CD4-positive, alpha-beta T cell (primary cell): ENCODE data around the gene ASCL4. TPM values are rescaled to one million over a fixed set of nuclear protein-coding genes. Genes with fewer than 3 reads are reported as not detected.
"Not testable (repeated sequence)": the region's sequence is repeated elsewhere in the genome, so short reads cannot be mapped to it uniquely, and the experiment has no call there.

Experiments
- ATAC-seq: fragments of 200-7000 bp; cut with Tn5 transposase; one replicate; pipeline ENCODE4 v1.10.0; 2022; ENCODE audit warnings: mild to moderate bottlenecking; ENCODE audit not compliant: poor library complexity
- CTCF ChIA-PET: fragments of 350-600 bp; sonication (Branson Sonifier 250); formaldehyde crosslinking; loops from one replicate; lab custom pipeline; 2021; ENCODE audit warnings: antibody characterized with exemption, inconsistent platforms; lab: Charles Lee
- POLR2A ChIA-PET: fragments of 350-600 bp; sonication (Branson Sonifier 250); formaldehyde crosslinking; loops from one replicate; lab custom pipeline; 2021; ENCODE audit warnings: antibody characterized with exemption, inconsistent platforms; lab: Charles Lee
- DNase-seq, 14 experiments: peaks; one replicate each; pipeline ENCODE4 v3.0.0-alpha.2; 2013 to 2020; ENCODE audit warnings: mixed read lengths in 2 of 14
- H3K27ac ChIP-seq, 2 donors: one replicate each; pipeline versions ENCODE4 v1.5.1 to v1.7.0; 2013; ENCODE audit warnings: low read length in 2 of 2, low read depth in 1 of 2, mild to moderate bottlenecking in 1 of 2
- H3K27me3 ChIP-seq, 2 experiments: 1 replicate in 1 of 2; 2 replicates in 1 of 2; pipeline versions ENCODE4 v1.6.1 to v1.7.0; 2013; ENCODE audit warnings: low read length in 2 of 2, control low read depth in 1 of 2, mild to moderate bottlenecking in 1 of 2, moderate library complexity in 1 of 2; ENCODE audit not compliant: insufficient read depth in 2 of 2, control insufficient read depth in 1 of 2
- H3K36me3 ChIP-seq: one replicate; pipeline ENCODE4 v1.6.1; 2013; ENCODE audit warnings: low read length, control low read depth; ENCODE audit not compliant: insufficient read depth
- H3K4me1 ChIP-seq: one replicate; pipeline ENCODE4 v1.6.1; 2013; ENCODE audit warnings: low read length, control low read depth; ENCODE audit not compliant: insufficient read depth
- H3K4me3 ChIP-seq: one replicate; pipeline ENCODE4 v1.5.1; 2013; ENCODE audit warnings: mild to moderate bottlenecking, low read length, moderate library complexity
- H3K9me3 ChIP-seq, 2 experiments: 1 replicate in 1 of 2; 2 replicates in 1 of 2; pipeline versions ENCODE4 v1.6.1 to v1.7.0; 2013; ENCODE audit warnings: low read length in 2 of 2, mild to moderate bottlenecking in 2 of 2, control low read depth in 1 of 2, moderate library complexity in 1 of 2; ENCODE audit not compliant: control insufficient read depth in 1 of 2, insufficient read depth in 1 of 2
- H3K27ac Mint-ChIP-seq: one replicate; pipeline ENCODE4 v1.8.0; 2020; ENCODE audit warnings: mixed read lengths
- H3K27me3 Mint-ChIP-seq: one replicate; pipeline ENCODE4 v1.8.0; 2021; ENCODE audit warnings: mixed read lengths
- H3K36me3 Mint-ChIP-seq: one replicate; pipeline ENCODE4 v1.8.0; 2021; ENCODE audit warnings: low read depth, mixed read lengths
- H3K4me1 Mint-ChIP-seq: one replicate; pipeline ENCODE4 v1.8.0; 2021; ENCODE audit warnings: low read depth, mixed read lengths
- H3K4me3 Mint-ChIP-seq: one replicate; pipeline ENCODE4 v1.8.0; 2020; ENCODE audit warnings: mild to moderate bottlenecking, mixed read lengths
- H3K9me3 Mint-ChIP-seq: one replicate; pipeline ENCODE4 v1.8.0; 2020; ENCODE audit warnings: mixed read lengths
- CTCF ChIP-seq: fragments of 200-600 bp; IDR thresholded peaks from one replicate; pipeline ENCODE4 v1.8.0; 2022; ENCODE audit warnings: antibody characterized with exemption, mild to moderate bottlenecking
- intact Hi-C, 2 experiments: fragments of 100-400 bp; cut with DNase I in 1 of 2; cut with micrococcal nuclease in 1 of 2; formaldehyde crosslinking; loops; one replicate each; pipeline versions ENCODE4 v1.15.1 to v1.9.0; 2023 to 2025; cut with DNase I, micrococcal nuclease
- polyA plus RNA-seq, 2 donors: library from polyadenylated mRNA; unstranded; fragments of 120-200 nt; gene quantifications; one replicate each; pipeline ENCODE4 v1.2.1, GENCODE V29; 2013
- total RNA-seq, 174 experiments: library from RNA in 2 of 174; stranded (reverse) in 2 of 174; gene quantifications; one replicate each; pipeline ENCODE4 v1.2.3 and lab custom pipeline; 2021 to 2026

ASCL4 gene, protein sequence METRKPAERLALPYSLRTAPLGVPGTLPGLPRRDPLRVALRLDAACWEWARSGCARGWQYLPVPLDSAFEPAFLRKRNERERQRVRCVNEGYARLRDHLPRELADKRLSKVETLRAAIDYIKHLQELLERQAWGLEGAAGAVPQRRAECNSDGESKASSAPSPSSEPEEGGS
- total RNA-seq (not detected), total RNA-seq (lab: John Stamatoyannopoulos, UW) (0 to 0.23 (median 0) reads per million in 172 experiments)
- polyA plus RNA-seq (2013, experiment 1 of 2): 0.09 TPM
- polyA plus RNA-seq (2013, experiment 2 of 2): not detected

- ChIA-PET POLR2A (no interaction called here), CTCF (no interaction called here)
- Histone ChIP-seq H3K4me1 (peaks cover 13% of the 10 kb centered on the region), H3K27ac (no peak within 1 kb of the TSS), H3K27me3 (peaks cover 41 to 67% of the 10 kb centered on the region in 2 experiments), H3K4me3 (no peak within 1 kb of the TSS), H3K36me3 (no peaks in the 10 kb centered on the region), H3K9me3 (no peaks in the 10 kb centered on the region)
- H3K36me3 Mint-ChIP-seq: no peaks in the 10 kb centered on the region
- intact Hi-C loops: no loop called here
- DNase-seq: no peak
- H3K4me3 Mint-ChIP-seq: no peak within 1 kb of the TSS
- H3K27me3 Mint-ChIP-seq: peaks cover 71% of the 10 kb centered on the region
- ATAC-seq: no peak
- no peaks in the 10 kb centered on the region for H3K9me3 Mint-ChIP-seq
- no peak for TF ChIP-seq CTCF
- peaks cover 14% of the 10 kb centered on the region for H3K4me1 Mint-ChIP-seq
- no peak within 1 kb of the TSS for H3K27ac Mint-ChIP-seq
Observed at GRCh38 chr12:107774349-107775029, at the start of gene ASCL4. Gene ASCL4 (plus strand): TSS chr12:107774704. CDS start chr12:107775219, 515 bp downstream.

DNA sequence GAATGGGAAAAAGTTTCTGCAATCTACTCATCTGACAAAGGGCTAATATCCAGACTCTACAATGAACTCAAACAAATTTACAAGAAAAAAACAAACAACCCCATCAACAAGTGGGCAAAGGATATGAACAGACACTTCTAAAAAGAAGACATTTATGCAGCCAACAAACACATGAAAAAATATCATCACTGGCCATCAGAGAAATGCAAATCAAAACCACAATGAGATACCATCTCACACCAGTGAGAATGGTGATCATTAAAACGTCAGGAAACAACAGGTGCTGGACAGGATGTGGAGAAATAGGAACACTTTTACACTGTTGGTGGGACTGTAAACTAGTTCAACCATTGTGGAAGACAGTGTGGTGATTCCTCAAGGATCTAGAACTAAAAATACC lies 47.2 kb upstream of the ASCL4 start:
- H3K4me1 Mint-ChIP-seq, ATAC-seq, H3K36me3 ChIP-seq, H3K4me3 ChIP-seq, intact Hi-C loops, H3K9me3 ChIP-seq, H3K4me3 Mint-ChIP-seq, CTCF ChIA-PET, H3K27ac Mint-ChIP-seq, POLR2A ChIA-PET, H3K9me3 Mint-ChIP-seq, H3K27me3 ChIP-seq, DNase-seq, H3K27me3 Mint-ChIP-seq, H3K4me1 ChIP-seq, H3K27ac ChIP-seq: not testable (repeated sequence)
- peaks cover 18% of the 10 kb centered on the region for H3K36me3 Mint-ChIP-seq

DNA sequence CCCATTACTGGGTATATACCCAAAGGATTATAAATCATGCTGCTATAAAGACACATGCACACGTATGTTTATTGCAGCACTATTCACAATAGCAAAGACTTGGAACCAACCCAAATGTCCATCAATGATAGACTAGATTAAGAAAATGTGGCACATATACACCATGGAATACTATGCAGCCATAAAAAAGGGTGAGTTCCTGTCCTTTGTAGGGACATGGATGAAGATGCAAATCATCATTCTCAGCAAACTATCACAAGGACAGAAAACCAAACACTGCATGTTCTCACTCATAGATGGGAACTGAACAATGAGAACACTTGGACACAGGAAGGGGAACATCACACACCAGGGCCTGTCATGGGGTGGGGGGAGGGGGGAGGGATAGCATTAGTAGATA lies 46.8 kb upstream of the ASCL4 start:
- intact Hi-C loops, CTCF ChIA-PET: not testable (repeated sequence)

DNA sequence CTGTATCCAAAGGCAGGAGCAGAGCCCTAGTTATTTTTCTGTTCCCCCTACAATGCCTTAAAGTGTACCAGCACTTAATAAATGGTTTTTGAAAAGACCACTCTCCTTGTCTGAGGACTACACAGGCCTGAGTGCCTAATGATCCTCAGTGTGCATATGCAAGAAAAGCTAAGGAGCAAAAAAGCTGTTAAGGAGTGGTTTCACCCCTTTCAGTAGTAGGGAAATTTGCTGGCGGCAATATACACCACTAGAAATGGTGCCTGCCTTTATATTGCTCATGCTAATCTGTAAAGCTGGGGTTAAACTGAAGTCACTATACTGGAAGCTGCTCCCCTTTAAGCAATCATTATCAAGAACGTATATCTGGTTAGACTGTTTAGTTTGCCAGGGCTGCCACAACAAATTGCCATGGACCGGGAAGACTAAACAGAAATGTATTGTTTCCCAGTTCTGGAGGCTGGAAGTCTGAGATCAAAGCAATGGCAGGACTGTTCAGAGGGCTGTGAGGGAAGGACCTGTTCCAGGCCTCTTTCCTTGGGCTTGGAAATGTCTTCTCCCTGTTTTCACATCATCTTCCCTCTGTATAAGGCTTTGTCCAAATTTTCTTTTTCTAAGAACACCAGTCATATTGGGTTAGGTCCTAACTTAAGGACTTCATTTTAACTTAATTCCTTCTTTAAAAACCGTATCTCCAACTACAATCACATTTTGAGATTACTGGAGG lies 43.7 kb upstream of the ASCL4 start:
- H3K27me3 Mint-ChIP-seq: no peaks in the 10 kb centered on the region
- ATAC-seq (no peak), DNase-seq (no peak)
- POLR2A ChIA-PET: no interaction called here
- no peak overlapping the region for H3K27ac Mint-ChIP-seq
- H3K9me3 Mint-ChIP-seq: no peaks in the 10 kb centered on the region
- intact Hi-C loops: no loop called here
- no peaks in the 10 kb centered on the region for H3K4me1 ChIP-seq
- TF ChIP-seq CTCF: no peak
- H3K9me3 ChIP-seq: no peaks in the 10 kb centered on the region
- no peak overlapping the region for H3K4me3 ChIP-seq
- H3K36me3 Mint-ChIP-seq: peaks cover 35% of the 10 kb centered on the region
- peaks cover 29% of the 10 kb centered on the region for H3K36me3 ChIP-seq
- H3K27ac ChIP-seq: no peak overlapping the region
- no peak overlapping the region for H3K4me3 Mint-ChIP-seq
- no peaks in the 10 kb centered on the region for H3K4me1 Mint-ChIP-seq
- H3K27me3 ChIP-seq: no peaks in the 10 kb centered on the region
- CTCF ChIA-PET: no interaction called here

More for the DNA sequence above, 46.8 kb upstream of the ASCL4 start:
- H3K27me3 Mint-ChIP-seq, H3K4me3 ChIP-seq, H3K4me1 ChIP-seq, POLR2A ChIA-PET, ATAC-seq, H3K27ac ChIP-seq, H3K4me1 Mint-ChIP-seq, H3K36me3 ChIP-seq, H3K9me3 ChIP-seq, H3K4me3 Mint-ChIP-seq, H3K27ac Mint-ChIP-seq, H3K27me3 ChIP-seq, H3K9me3 Mint-ChIP-seq, DNase-seq: not testable (repeated sequence)
- H3K36me3 Mint-ChIP-seq: peaks cover 22% of the 10 kb centered on the region
